Activated CD8-positive, alpha-beta T cell treated with anti-CD3 and anti-CD28 coated beads, Interleukin-2, amount 10 ng/mL, durations not matched to agents 7 days and 5 days (primary cell): ENCODE measurements around the gene UQCRC1. TPM values are rescaled to one million over a fixed set of nuclear protein-coding genes. Genes with fewer than 3 reads are reported as not detected.

Experiments used
- ATAC-seq: fragments of 150-1000 bp; cut with Tn5 transposase; one replicate; pipeline ENCODE4 v1.10.0; 2021; ENCODE audit warnings: moderate library complexity
- CTCF ChIA-PET: fragments of 350-600 bp; sonication (Branson Sonifier 250); formaldehyde crosslinking; loops from one replicate; lab custom pipeline; 2021; ENCODE audit warnings: antibody characterized with exemption; lab: Charles Lee
- POLR2A ChIA-PET: fragments of 350-600 bp; sonication (Branson Sonifier 250); formaldehyde crosslinking; loops from one replicate; lab custom pipeline; 2021; ENCODE audit warnings: antibody characterized with exemption; lab: Charles Lee
- DNase-seq: peaks from one replicate; pipeline ENCODE4 v3.0.0-alpha.2; 2020
- H3K27ac Mint-ChIP-seq: one replicate; pipeline ENCODE4 v1.8.0; 2021; ENCODE audit warnings: mild to moderate bottlenecking, mixed read lengths
- H3K27me3 Mint-ChIP-seq: one replicate; pipeline ENCODE4 v1.8.0; 2021; ENCODE audit warnings: low read depth, mixed read lengths
- H3K36me3 Mint-ChIP-seq: one replicate; pipeline ENCODE4 v1.8.0; 2021; ENCODE audit warnings: low read depth, mixed read lengths
- H3K4me1 Mint-ChIP-seq: one replicate; pipeline ENCODE4 v1.8.0; 2021; ENCODE audit warnings: low read depth, mixed read lengths
- H3K4me3 Mint-ChIP-seq: one replicate; pipeline ENCODE4 v1.8.0; 2021; ENCODE audit warnings: mild to moderate bottlenecking, mixed read lengths
- H3K9me3 Mint-ChIP-seq: one replicate; pipeline ENCODE4 v1.8.0; 2022; ENCODE audit warnings: mixed read lengths; ENCODE audit not compliant: insufficient read depth
- total RNA-seq, 2 experiments: library from RNA; stranded (reverse); gene quantifications; one replicate each; pipeline ENCODE4 v1.2.3, GENCODE V29; 2021

Gene UQCRC1
- total RNA-seq = 100 to 1,000 TPM; 196 to 202 TPM

DNA sequence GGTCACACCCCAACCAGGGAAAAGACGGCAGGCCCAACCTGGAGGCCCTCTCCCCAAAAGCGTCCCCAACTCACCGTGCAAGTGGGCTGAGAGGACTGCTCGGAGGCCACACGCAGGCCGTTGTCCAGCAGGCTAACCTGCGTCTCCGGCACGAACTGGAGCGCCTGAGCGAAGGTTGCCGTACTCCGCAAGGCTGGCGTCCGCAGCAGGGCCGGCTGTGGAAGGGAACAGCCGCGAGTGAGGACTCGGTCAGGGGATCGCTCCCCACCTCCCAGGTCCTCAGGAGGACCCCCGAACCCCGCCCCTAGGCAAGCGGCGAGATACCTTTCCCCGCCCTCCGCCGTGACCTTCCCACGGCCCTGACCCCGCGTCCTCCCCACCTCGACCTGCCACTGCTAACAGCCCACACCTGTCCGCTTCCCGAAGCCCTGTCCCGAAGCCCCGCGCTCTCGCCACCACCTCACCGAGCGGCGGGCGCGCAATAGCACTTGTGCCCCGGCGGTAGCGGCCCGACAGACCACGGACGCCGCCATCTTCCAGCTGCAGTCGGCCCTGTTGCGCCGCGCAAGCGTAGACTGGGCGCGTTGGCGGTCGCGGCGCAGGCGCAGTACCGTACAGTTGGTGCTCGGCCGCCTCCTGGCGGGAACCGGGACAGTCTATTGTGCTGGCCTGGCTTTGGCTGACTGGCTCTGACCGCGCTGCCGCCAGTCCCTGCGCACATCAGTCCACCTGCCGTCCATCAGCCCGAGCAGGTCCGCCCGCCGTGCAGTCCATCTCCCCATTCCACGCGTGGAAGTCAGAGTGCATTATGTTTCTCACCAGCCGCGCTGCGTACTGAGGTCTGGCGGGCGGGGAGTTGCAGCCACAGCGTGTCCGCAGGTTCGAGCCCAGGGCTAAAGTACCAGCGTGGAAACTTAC is at the start of gene UQCRC1:
UQCRC1 (minus strand) TSS at position 559 of the 918 bp plus-strand sequence; CDS start at position 533, 26 bp downstream.
- Mint-ChIP-seq H3K4me1 (peaks cover 21% of the 10 kb centered on the region), H3K27me3 (no peaks in the 10 kb centered on the region), H3K9me3 (no peaks in the 10 kb centered on the region), H3K36me3 (peaks cover 31% of the 10 kb centered on the region), H3K4me3 (peak within 1 kb of the TSS; percentile 91), H3K27ac (peak within 1 kb of the TSS; percentile 93)
- ChIA-PET POLR2A (interaction anchor here (0.8 to 1.2 kb wide), 3 partner anchors 11 to 46 kb away, joined by 3 to 4 read pairs (median 4); no protein-coding TSS in a partner anchor), CTCF (interaction anchor here (1.0 to 3.1 kb wide), 4 partner anchors 14 to 209 kb away, joined by 3 to 29 read pairs (median 4); partner anchors contain the start of gene SLC26A6)
- ATAC-seq (peak; percentile 100), DNase-seq (peak; percentile 95)

DNA sequence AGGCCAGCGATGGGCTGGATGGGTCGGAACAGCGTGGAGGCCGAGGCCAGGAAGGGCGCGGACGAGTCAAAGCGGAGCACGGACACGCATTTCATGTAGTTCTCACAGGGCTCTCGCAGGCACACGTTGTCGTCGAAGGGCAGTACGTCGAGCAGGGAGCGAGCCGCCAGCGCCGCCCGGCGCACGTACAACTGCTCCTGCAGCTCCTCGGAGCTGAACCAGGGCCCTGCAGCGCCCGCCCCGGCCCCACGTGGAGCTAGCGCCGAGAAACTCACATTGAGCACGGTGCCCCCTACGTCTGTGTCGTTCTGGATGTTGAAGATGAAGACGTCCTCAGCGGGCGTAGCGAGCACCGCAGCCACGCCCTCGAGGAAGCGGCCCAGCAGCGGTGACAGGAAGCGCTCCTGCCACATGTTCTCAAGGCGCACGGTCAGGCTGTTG is 47.4 kb upstream of the UQCRC1 start:
- ATAC-seq = peak; percentile 7
- H3K27me3 Mint-ChIP-seq = peaks cover 2% of the 10 kb centered on the region
- H3K27ac Mint-ChIP-seq = peak overlapping the region; percentile 89
- peak; percentile 68 for DNase-seq
- peaks cover 38% of the 10 kb centered on the region for H3K4me1 Mint-ChIP-seq
- no peaks in the 10 kb centered on the region for H3K9me3 Mint-ChIP-seq
- ChIA-PET CTCF (interaction anchor here (0.6 to 2.1 kb wide), 5 partner anchors 21 to 919 kb away, joined by 3 to 8 read pairs (median 3); partner anchors contain the start of genes NCKIPSD and SLC26A6), POLR2A (interaction anchor here (0.6 kb wide), 1 partner anchor 310 kb away, joined by 3 read pairs; no protein-coding TSS in a partner anchor)
- H3K36me3 Mint-ChIP-seq = peaks cover 17% of the 10 kb centered on the region
- peak overlapping the region; percentile 80 for H3K4me3 Mint-ChIP-seq

DNA sequence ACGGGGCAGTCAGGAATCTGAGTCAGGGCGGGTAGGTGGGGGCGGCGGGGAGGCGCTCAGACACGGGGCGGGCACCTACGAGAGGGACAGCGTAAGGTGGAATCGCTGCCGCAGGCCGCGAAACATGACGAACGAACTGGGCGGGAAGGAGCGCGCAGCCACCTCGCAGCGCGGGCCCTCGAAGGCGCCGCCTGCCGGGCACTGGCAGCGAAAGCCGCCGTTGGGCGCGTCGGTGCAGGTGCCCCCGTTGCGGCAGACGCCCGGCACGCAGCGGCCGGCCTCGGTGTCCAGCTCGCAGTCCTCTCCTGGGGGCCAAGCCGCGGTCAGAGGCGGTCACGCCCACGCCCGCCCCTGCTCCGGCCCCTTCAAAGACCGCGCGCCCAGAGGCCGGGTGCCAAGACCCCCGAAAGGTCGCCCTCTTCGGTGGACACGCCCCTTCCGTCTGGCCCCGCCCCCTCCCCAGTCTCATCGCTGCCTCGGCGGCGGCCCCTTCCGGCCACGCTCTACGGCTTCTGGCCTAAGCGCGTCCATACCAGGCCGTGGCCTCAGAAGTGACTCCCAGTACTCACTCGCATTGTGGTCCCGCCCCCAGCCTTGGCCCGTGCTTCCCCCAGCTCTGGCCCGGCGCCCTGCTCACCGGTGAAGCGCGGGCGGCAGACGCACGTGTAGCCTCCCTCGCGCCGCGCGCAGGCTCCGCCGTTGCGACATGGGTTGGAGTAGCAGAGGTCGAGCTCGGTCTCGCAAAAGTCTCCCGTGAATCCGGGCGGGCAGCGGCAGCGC is 46.8 kb upstream of the UQCRC1 start:
- Mint-ChIP-seq H3K4me1 (peaks cover 32% of the 10 kb centered on the region), H3K27me3 (no peaks in the 10 kb centered on the region), H3K27ac (peak overlapping the region; percentile 92)

DNA sequence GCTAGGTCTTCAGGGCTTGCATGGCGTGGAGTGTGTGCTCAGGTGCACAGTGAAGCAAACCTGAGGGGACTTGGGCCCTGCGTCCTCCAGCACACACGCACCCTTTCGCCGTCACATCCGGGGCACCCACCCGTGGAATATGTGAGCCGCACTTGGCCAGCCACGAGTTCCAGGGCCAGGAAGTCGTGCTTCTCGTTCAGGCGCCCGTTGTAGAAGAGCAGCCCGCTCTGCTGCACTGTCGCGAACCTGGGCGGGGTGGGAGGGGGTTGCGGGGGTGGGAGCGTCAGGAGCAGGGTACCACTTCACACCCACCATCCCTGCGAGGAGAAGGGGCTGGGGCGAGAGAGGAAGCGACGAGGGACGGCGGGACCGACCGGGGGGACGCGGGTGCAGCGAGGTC is 46.2 kb upstream of the UQCRC1 start:
- DNase-seq (peak; percentile 81), ATAC-seq (peak; percentile 43)
- Mint-ChIP-seq H3K27ac (peak overlapping the region; percentile 92), H3K27me3 (no peaks in the 10 kb centered on the region), H3K9me3 (no peaks in the 10 kb centered on the region), H3K36me3 (peaks cover 20% of the 10 kb centered on the region), H3K4me3 (peak overlapping the region; percentile 80), H3K4me1 (peaks cover 28% of the 10 kb centered on the region)
- CTCF ChIA-PET = interaction anchor here (1.1 to 2.1 kb wide), 2 partner anchors 21 to 30 kb away, joined by 3 to 8 read pairs; partner anchors contain the start of genes NCKIPSD and SLC26A6
- POLR2A ChIA-PET = interaction anchor here (1.5 to 1.7 kb wide), 2 partner anchors 21 to 46 kb away, joined by 3 to 4 read pairs; partner anchors contain the start of genes SLC26A6 and UQCRC1

More for the DNA sequence above, 46.8 kb upstream of the UQCRC1 start:
- no peaks in the 10 kb centered on the region for H3K9me3 Mint-ChIP-seq
- H3K4me3 Mint-ChIP-seq = peak overlapping the region; percentile 80
- ATAC-seq = peak; percentile 83
- ChIA-PET POLR2A (interaction anchor here (1.7 kb wide), 1 partner anchor 47 kb away, joined by 4 read pairs; the partner anchor contains the start of gene UQCRC1), CTCF (interaction anchor here (0.6 to 2.1 kb wide), 6 partner anchors 21 to 920 kb away, joined by 3 to 8 read pairs (median 3); partner anchors contain the start of genes NCKIPSD and SLC26A6)
- peak; percentile 90 for DNase-seq
- peaks cover 17% of the 10 kb centered on the region for H3K36me3 Mint-ChIP-seq

DNA sequence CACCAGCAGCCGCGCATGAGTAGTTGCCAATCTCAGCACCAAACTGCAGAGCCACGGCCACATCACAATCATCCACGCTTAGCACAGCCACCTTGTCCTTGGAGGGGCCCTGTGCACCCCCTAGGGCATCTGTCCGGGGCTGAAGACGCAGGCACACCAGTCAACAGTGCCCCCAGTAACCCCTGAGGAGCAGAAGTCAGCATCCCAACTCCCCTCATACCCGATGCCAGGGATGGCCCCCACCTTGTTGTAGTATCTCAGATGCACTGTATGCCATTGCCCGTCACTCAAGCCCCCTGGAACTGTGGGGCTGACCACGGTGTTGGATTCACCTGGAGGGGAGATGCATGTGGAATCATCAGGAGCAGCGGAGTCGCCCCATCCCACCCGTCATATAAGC is 45.6 kb upstream of the UQCRC1 start:
- Mint-ChIP-seq H3K27me3 (no peaks in the 10 kb centered on the region), H3K4me1 (peaks cover 28% of the 10 kb centered on the region), H3K9me3 (no peaks in the 10 kb centered on the region), H3K4me3 (peak overlapping the region; percentile 80), H3K36me3 (peaks cover 20% of the 10 kb centered on the region), H3K27ac (peak overlapping the region; percentile 92)
- no peak for ATAC-seq
- ChIA-PET CTCF (interaction anchor here (1.1 kb wide), 1 partner anchor 20 kb away, joined by 3 read pairs; the partner anchor contains the start of gene SLC26A6), POLR2A (interaction anchor here (1.5 to 1.7 kb wide), 2 partner anchors 20 to 46 kb away, joined by 3 to 4 read pairs; partner anchors contain the start of genes SLC26A6 and UQCRC1)
- no peak for DNase-seq

DNA sequence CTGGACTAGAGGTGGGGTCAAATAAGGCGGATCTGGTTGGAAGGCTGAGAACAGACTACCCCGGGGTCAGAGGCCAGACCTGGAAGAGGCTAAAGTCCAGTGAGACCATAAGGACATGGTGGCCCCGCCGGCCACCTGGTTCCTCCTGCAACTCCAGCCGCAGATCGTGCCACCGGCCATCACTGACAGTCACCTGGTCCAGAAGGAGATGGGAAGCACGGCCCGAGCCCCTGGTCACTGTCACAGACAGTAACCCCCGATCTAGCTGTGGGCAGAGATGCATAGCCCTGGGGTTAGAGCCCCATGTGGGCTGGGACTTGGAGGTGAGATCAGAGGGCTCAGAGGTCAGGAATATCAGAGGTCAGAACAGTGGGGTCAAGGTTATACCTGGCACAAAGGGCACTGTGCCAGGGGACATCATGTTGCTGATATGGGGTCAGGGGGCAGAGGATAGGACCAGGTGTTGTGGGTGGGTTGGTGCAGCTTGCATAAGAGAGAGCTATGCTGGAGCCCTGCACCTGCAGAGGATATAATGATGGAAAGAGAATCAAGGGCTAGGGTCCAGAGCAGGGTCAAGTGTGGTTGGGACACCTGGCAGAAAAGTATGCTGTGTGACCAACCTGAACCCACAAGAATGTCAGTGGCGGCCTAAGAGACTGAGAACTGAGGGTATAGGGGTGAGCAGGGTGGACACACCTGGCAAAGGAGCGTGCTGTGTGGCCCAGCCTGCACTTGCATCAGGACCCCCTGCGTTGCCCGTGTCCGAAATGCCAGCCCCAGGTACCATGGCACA is 43.7 kb upstream of the UQCRC1 start:
- H3K27ac Mint-ChIP-seq = peak overlapping the region; percentile 9
- ChIA-PET CTCF (interaction anchor here (2.4 kb wide), 1 partner anchor 18 kb away, joined by 7 read pairs; the partner anchor contains the start of gene SLC26A6), POLR2A (interaction anchor here (1.2 kb wide), 1 partner anchor 43 kb away, joined by 4 read pairs; the partner anchor contains the start of gene UQCRC1)

DNA sequence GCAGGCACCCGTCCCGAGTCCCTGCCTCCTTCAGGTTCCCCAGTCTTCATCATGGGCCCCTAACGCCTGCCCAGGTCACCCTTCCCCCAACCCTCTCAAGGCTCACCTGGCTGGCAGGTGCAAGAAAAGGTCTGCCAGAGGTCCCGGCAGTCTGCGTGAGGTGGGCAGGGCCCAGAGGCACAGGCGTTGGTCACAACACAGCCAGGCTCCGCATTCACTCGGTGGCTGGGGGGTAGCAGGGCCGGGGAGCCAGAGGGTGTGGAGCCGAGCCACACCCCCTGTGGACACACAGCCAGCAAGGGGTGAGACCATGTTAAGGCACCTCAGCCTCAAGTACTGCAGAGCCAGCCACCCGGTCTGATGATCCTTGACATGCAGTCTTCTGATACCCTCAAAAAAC is 42.3 kb upstream of the UQCRC1 start:
- Mint-ChIP-seq H3K4me1 (peaks cover 17% of the 10 kb centered on the region), H3K36me3 (peaks cover 20% of the 10 kb centered on the region), H3K27me3 (no peaks in the 10 kb centered on the region), H3K27ac (no peak overlapping the region), H3K9me3 (no peaks in the 10 kb centered on the region), H3K4me3 (no peak overlapping the region)
- DNase-seq = no peak
- POLR2A ChIA-PET = interaction anchor here (1.2 kb wide), 1 partner anchor 42 kb away, joined by 4 read pairs; the partner anchor contains the start of gene UQCRC1
- ATAC-seq = no peak
- CTCF ChIA-PET = no interaction called here

More for the DNA sequence above, 43.7 kb upstream of the UQCRC1 start:
- DNase-seq (no peak), ATAC-seq (no peak)
- Mint-ChIP-seq H3K27me3 (no peaks in the 10 kb centered on the region), H3K4me1 (peaks cover 28% of the 10 kb centered on the region), H3K36me3 (peaks cover 20% of the 10 kb centered on the region), H3K9me3 (no peaks in the 10 kb centered on the region), H3K4me3 (no peak overlapping the region)

DNA sequence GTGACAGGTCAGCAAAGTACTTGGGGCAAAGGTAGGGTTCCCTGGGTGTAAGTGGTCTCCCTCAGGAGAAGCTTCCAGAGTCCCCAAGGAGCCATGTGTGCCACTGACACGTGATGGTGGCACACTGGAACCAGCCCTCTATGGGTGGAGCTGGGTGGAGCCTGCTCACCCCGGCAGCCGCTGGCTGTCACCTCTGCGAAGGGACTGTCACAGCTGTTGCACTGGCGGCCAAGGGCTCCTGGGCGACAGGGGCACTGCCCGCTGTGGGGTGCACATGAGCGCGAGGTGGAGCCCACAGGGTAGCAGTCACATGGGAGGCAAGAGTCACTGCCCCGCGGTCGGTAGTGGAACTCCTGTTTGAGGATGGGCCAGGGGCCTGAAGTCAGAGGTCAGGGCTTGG is 41.3 kb upstream of the UQCRC1 start:
- Mint-ChIP-seq H3K4me1 (peaks cover 11% of the 10 kb centered on the region), H3K4me3 (no peak overlapping the region), H3K27ac (no peak overlapping the region), H3K9me3 (no peaks in the 10 kb centered on the region), H3K36me3 (peaks cover 20% of the 10 kb centered on the region), H3K27me3 (no peaks in the 10 kb centered on the region)
- CTCF ChIA-PET = no interaction called here
- no peak for DNase-seq
- POLR2A ChIA-PET = no interaction called here
- ATAC-seq = no peak

DNA sequence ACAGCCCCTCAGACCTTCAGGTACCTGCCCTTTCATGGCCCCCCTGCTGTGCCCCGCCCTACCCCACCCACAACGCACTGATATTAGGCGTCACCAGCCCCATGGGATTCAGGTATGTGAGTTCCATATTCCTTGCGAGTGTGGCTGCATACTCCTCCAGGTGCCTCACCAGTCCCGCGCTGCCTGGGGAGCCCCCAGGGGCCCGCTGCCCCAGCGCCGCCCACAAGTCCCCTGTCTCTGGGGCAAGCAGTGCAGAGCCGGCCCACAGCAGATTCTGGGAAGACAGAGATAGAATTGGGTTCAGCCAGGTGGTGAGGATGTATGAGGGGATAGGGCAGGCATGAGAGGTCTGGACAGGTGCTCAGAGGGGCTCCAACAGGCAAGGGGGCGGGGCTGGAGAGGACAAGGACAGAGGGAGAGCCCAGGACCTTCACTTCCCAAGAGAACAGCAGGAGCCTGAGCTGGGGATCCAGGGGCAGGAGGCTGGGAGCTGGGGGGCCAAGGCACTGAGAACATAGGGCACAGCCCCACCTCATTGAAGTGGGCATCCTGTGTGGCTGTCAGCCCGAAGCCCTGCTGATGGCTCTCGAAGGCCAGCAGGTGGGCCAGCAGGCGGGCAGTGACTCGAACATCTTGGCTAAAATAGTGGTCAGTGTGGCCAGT is 38.9 kb upstream of the UQCRC1 start:
- Mint-ChIP-seq H3K27ac (no peak overlapping the region), H3K27me3 (no peaks in the 10 kb centered on the region), H3K4me1 (no peaks in the 10 kb centered on the region), H3K9me3 (no peaks in the 10 kb centered on the region), H3K36me3 (peaks cover 11% of the 10 kb centered on the region), H3K4me3 (no peak overlapping the region)
- ChIA-PET POLR2A (interaction anchor here (1.1 kb wide), 1 partner anchor 9 kb away, joined by 3 read pairs; no protein-coding TSS in a partner anchor), CTCF (interaction anchor here (1.6 kb wide), 1 partner anchor 13 kb away, joined by 4 read pairs; the partner anchor contains the start of gene SLC26A6)
- DNase-seq (no peak), ATAC-seq (no peak)

DNA sequence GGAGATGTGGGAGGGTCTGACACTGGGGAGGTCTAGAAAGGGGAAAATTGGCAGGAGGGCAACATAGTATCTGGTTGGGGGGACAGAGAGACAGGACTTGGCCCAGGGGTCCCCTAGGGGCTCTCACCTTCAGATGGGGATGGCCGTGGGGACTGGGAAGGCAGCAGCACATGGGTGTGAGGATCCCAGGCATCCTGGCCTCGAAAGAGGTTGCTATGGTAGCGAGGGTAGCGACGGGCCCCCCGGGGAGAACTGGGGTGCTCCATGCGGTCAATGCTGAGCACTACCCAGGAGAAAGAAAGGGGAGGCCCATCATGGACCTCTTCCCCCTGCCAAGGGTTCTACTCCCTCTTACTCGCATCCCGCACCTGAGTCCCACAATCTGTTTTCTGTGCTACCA is 38.3 kb upstream of the UQCRC1 start:
- ChIA-PET POLR2A (no interaction called here), CTCF (no interaction called here)
- Mint-ChIP-seq H3K4me3 (no peak overlapping the region), H3K4me1 (no peaks in the 10 kb centered on the region), H3K27ac (no peak overlapping the region), H3K36me3 (peaks cover 4% of the 10 kb centered on the region), H3K9me3 (no peaks in the 10 kb centered on the region), H3K27me3 (no peaks in the 10 kb centered on the region)
- ATAC-seq (no peak), DNase-seq (no peak)
